ENCODE measurements around the gene CYFIP1. TPM values are rescaled to one million over a fixed set of nuclear protein-coding genes. Genes with fewer than 3 reads are reported as not detected.

The CYFIP1 gene
- total and polyA plus RNA-seq, 10 of the 15 experiments (the other 5 are each of a cell fraction or from before 2014, with no cell fraction given), result 3.5 to 46.2 (median 28.3) TPM

DNA sequence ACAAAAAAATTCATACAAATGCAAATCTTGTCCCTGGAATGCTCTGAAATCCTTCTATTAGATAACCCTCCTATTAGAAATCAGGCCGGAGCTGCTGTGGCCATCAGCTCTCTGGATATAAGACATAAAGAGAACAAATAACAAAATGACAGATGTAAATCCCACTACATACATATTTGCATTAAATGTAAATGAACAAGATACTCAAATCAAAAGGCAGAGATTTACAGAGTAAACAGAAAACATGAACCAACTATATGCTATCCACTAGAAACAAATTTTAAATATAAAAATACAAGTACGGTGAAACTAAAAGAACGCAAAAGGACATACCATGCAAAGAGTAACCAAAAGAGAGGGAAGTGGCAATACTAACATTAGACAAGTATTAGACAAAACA is 10.7 kb downstream of the CYFIP1 start:
- H3K4me1 ChIP-seq (ENCODE audit: control insufficient read depth, insufficient read depth, low read length), result peaks cover 16% of the 10 kb centered on the region
- no TSS peak for BruUV-seq (replicated peaks)

More for the DNA sequence above, 10.7 kb downstream of the CYFIP1 start:
- WGBS (ENCODE audit: insufficient coverage, insufficient replicate concordance, low lambda C conversion rate, missing lambda C conversion rate), result 96% methylated on average over 3 of the region's 3 CpGs
- intact Hi-C loops (cut with micrococcal nuclease; ENCODE audit: unreplicated experiment) (no loop called here), in situ Hi-C loops (cut with MboI) (no loop called here)
- H3K9ac ChIP-seq (ENCODE audit: control insufficient read depth, insufficient read depth, low read length), result no peak overlapping the region
- no peak overlapping the region for H2AFZ ChIP-seq (ENCODE audit: control insufficient read depth, low read depth, low read length)
- CTCF ChIA-PET, result interaction anchor here (0.6 kb wide), 1 partner anchor 28 kb away, joined by 4 read pairs; no protein-coding TSS in a partner anchor
- FAIRE-seq (no peak), DNase-seq (ENCODE audit: low read depth, low spot score) (no peak), ATAC-seq (no peak)
- RAD21 ChIA-PET (ENCODE audit: unreplicated experiment), result no interaction called here
- H3K9me3 ChIP-seq (replicated peaks; ENCODE audit: control insufficient read depth, insufficient read depth, low read length), result no peaks in the 10 kb centered on the region; the same call in 1 of the 3 replicates
- no peak overlapping the region for H3K4me3 ChIP-seq
- TF ChIP-seq, protein P1, sequence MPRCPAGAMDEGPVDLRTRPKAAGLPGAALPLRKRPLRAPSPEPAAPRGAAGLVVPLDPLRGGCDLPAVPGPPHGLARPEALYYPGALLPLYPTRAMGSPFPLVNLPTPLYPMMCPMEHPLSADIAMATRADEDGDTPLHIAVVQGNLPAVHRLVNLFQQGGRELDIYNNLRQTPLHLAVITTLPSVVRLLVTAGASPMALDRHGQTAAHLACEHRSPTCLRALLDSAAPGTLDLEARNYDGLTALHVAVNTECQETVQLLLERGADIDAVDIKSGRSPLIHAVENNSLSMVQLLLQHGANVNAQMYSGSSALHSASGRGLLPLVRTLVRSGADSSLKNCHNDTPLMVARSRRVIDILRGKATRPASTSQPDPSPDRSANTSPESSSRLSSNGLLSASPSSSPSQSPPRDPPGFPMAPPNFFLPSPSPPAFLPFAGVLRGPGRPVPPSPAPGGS (IDR thresholded peaks at IDR 0.05; ENCODE audit: borderline replicate concordance, insufficient read depth, low read depth, low read length, poor library complexity, severe bottlenecking), result no peak
- TF ChIP-seq ESRRA (IDR thresholded peaks at IDR 0.05; ENCODE audit: low read length) (no peak), FOXM1 (IDR thresholded peaks at IDR 0.05; ENCODE audit: low read depth, low read length) (no peak), GABPA (IDR thresholded peaks at IDR 0.05; ENCODE audit: low read depth) (no peak), NBN (IDR thresholded peaks at IDR 0.05) (no peak), JUNB (IDR thresholded peaks at IDR 0.05) (no peak), EGR1 (IDR thresholded peaks at IDR 0.05; ENCODE audit: borderline replicate concordance in 1 of 2, low read depth in 2 of 2, low read length in 2 of 2) (no peak), BRCA1 (IDR thresholded peaks at IDR 0.05; ENCODE audit: low read depth, low read length) (no peak), TBL1XR1 (IDR thresholded peaks at IDR 0.05; ENCODE audit: low read depth, low read length) (no peak)
- TF ChIP-seq, protein P2, sequence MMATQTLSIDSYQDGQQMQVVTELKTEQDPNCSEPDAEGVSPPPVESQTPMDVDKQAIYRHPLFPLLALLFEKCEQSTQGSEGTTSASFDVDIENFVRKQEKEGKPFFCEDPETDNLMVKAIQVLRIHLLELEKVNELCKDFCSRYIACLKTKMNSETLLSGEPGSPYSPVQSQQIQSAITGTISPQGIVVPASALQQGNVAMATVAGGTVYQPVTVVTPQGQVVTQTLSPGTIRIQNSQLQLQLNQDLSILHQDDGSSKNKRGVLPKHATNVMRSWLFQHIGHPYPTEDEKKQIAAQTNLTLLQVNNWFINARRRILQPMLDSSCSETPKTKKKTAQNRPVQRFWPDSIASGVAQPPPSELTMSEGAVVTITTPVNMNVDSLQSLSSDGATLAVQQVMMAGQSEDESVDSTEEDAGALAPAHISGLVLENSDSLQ (IDR thresholded peaks at IDR 0.05), result no peak
- TF ChIP-seq, protein P3, sequence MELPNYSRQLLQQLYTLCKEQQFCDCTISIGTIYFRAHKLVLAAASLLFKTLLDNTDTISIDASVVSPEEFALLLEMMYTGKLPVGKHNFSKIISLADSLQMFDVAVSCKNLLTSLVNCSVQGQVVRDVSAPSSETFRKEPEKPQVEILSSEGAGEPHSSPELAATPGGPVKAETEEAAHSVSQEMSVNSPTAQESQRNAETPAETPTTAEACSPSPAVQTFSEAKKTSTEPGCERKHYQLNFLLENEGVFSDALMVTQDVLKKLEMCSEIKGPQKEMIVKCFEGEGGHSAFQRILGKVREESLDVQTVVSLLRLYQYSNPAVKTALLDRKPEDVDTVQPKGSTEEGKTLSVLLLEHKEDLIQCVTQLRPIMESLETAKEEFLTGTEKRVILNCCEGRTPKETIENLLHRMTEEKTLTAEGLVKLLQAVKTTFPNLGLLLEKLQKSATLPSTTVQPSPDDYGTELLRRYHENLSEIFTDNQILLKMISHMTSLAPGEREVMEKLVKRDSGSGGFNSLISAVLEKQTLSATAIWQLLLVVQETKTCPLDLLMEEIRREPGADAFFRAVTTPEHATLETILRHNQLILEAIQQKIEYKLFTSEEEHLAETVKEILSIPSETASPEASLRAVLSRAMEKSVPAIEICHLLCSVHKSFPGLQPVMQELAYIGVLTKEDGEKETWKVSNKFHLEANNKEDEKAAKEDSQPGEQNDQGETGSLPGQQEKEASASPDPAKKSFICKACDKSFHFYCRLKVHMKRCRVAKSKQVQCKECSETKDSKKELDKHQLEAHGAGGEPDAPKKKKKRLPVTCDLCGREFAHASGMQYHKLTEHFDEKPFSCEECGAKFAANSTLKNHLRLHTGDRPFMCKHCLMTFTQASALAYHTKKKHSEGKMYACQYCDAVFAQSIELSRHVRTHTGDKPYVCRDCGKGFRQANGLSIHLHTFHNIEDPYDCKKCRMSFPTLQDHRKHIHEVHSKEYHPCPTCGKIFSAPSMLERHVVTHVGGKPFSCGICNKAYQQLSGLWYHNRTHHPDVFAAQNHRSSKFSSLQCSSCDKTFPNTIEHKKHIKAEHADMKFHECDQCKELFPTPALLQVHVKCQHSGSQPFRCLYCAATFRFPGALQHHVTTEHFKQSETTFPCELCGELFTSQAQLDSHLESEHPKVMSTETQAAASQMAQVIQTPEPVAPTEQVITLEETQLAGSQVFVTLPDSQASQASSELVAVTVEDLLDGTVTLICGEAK (IDR thresholded peaks at IDR 0.05; ENCODE audit: borderline replicate concordance), result no peak
- no peaks in the 10 kb centered on the region; a peak in 1 of 4 replicates for H3K36me3 ChIP-seq (ENCODE audit: control insufficient read depth in 2 of 2, insufficient read depth in 2 of 2, low read length in 1 of 2)
- H4K20me1 ChIP-seq (ENCODE audit: control insufficient read depth, insufficient read depth), result no peaks in the 10 kb centered on the region
- H3K79me2 ChIP-seq (ENCODE audit: control insufficient read depth, insufficient read depth, low read length), result peaks cover 34% of the 10 kb centered on the region
- H3K4me2 ChIP-seq (ENCODE audit: control insufficient read depth, insufficient read depth), result no peak overlapping the region
- POLR2A ChIA-PET, result no interaction called here
- no peak overlapping the region for H3K27ac ChIP-seq (ENCODE audit: control insufficient read depth, insufficient read depth)
- H3K27me3 ChIP-seq (replicated peaks in 1 of 2; ENCODE audit: control insufficient read depth in 2 of 2, insufficient read depth in 2 of 2, low read length in 1 of 2), result no peaks in the 10 kb centered on the region
- SMC1A ChIA-PET (ENCODE audit: uncharacterized antibody, unreplicated experiment), result no interaction called here

All from GM12878 (cell line).